KMS-11 (cell line): Measurements from ENCODE around the gene CAMKK2.
"Not testable (repeated sequence)": the region's sequence is repeated elsewhere in the genome, so short reads cannot be mapped to it uniquely, and the experiment has no call there.

ENCODE experiments used
- H2AFZ ChIP-seq: fragments of 200-600 bp; sonication (generic); 2 replicates; pipeline ENCODE4 v1.6.1; 2016; ENCODE audit warnings: antibody characterized with exemption, mixed run types, low read depth
- H3K27ac ChIP-seq: fragments of 200-600 bp; sonication (generic); 2 replicates; pipeline ENCODE4 v1.6.1; 2016; ENCODE audit warnings: mild to moderate bottlenecking, mixed run types
- H3K27me3 ChIP-seq: fragments of 200-600 bp; sonication (generic); 2 replicates; pipeline ENCODE4 v1.6.1; 2017; ENCODE audit warnings: mild to moderate bottlenecking, low read depth, mixed run types, moderate library complexity; ENCODE audit not compliant: insufficient read depth
- H3K36me3 ChIP-seq: fragments of 200-600 bp; sonication (generic); 2 replicates; pipeline ENCODE4 v1.6.1; 2017; ENCODE audit warnings: mild to moderate bottlenecking, mixed run types; ENCODE audit not compliant: insufficient read depth
- H3K4me1 ChIP-seq: fragments of 200-600 bp; sonication (generic); 2 replicates; pipeline ENCODE4 v1.6.1; 2016; ENCODE audit warnings: mild to moderate bottlenecking, low read depth, mixed run types; ENCODE audit not compliant: poor library complexity, severe bottlenecking
- H3K4me2 ChIP-seq: fragments of 200-600 bp; sonication (generic); 2 replicates; pipeline ENCODE4 v1.7.0; 2016; ENCODE audit warnings: mild to moderate bottlenecking, mixed run types
- H3K4me3 ChIP-seq: fragments of 200-600 bp; sonication (generic); IDR thresholded peaks from 2 replicates; pipeline ENCODE4 v1.6.1; 2017; ENCODE audit warnings: low read depth, low read length, mixed read lengths; ENCODE audit not compliant: insufficient read depth
- H3K79me2 ChIP-seq: fragments of 200-600 bp; sonication (generic); 2 replicates; pipeline ENCODE4 v1.6.1; 2016; ENCODE audit warnings: low read depth, mixed run types; ENCODE audit not compliant: insufficient read depth
- H3K9ac ChIP-seq: fragments of 200-600 bp; sonication (generic); 2 replicates; pipeline ENCODE4 v1.6.1; 2016; ENCODE audit warnings: mild to moderate bottlenecking, mixed run types
- H4K20me1 ChIP-seq: fragments of 200-600 bp; sonication (generic); 2 replicates; pipeline ENCODE4 v1.6.1; 2016; ENCODE audit warnings: mild to moderate bottlenecking, mixed run types; ENCODE audit not compliant: insufficient read depth
- TF ChIP-seq, protein P1 (sequence below): fragments of 200-600 bp; sonication (generic); conservative IDR thresholded peaks from 2 replicates; pipeline ENCODE4 v1.6.1; 2017; ENCODE audit warnings: low read depth, mild to moderate bottlenecking, antibody characterized with exemption, low read length, moderate library complexity, mixed read lengths

CAMKK2 gene

GRCh38 chr12:121304306-121304705 is 7.8 kb upstream of the CAMKK2 start:
- no peak overlapping the region for H2AFZ ChIP-seq
- no peak overlapping the region for H3K9ac ChIP-seq
- H3K4me1 ChIP-seq = no peaks in the 10 kb centered on the region
- H3K4me2 ChIP-seq = no peak overlapping the region
- no peak overlapping the region for H3K4me3 ChIP-seq
- TF ChIP-seq, protein P1, sequence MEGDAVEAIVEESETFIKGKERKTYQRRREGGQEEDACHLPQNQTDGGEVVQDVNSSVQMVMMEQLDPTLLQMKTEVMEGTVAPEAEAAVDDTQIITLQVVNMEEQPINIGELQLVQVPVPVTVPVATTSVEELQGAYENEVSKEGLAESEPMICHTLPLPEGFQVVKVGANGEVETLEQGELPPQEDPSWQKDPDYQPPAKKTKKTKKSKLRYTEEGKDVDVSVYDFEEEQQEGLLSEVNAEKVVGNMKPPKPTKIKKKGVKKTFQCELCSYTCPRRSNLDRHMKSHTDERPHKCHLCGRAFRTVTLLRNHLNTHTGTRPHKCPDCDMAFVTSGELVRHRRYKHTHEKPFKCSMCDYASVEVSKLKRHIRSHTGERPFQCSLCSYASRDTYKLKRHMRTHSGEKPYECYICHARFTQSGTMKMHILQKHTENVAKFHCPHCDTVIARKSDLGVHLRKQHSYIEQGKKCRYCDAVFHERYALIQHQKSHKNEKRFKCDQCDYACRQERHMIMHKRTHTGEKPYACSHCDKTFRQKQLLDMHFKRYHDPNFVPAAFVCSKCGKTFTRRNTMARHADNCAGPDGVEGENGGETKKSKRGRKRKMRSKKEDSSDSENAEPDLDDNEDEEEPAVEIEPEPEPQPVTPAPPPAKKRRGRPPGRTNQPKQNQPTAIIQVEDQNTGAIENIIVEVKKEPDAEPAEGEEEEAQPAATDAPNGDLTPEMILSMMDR = no peak
- no peaks in the 10 kb centered on the region for H3K36me3 ChIP-seq
- no peaks in the 10 kb centered on the region for H4K20me1 ChIP-seq
- H3K27me3 ChIP-seq = no peaks in the 10 kb centered on the region
- H3K79me2 ChIP-seq = no peaks in the 10 kb centered on the region
- no peak overlapping the region for H3K27ac ChIP-seq

DNA sequence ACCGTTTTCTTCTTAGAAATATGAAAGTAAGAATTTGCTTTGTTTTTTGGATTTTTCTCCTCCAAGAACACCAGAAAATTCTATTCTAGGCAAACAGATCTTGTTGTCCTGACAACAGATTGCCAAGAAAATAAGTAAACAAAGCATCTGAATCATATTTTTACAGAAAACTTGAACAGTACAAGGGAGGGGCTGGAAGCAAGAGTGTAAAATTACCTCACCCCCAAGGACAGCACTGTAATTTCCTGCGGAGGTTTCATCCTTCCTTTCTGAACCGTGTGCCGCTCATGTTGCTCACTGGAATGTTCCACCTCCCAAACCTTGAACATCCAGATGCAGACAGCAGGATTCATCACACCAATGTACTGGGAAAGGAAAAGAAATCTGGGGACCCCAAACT is 5.4 kb upstream of the CAMKK2 start:
- Histone ChIP-seq H3K36me3 (no peaks in the 10 kb centered on the region), H3K4me2 (no peak overlapping the region), H3K9ac (no peak overlapping the region), H3K4me3 (no peak overlapping the region), H2AFZ (no peak overlapping the region), H4K20me1 (no peaks in the 10 kb centered on the region), H3K79me2 (no peaks in the 10 kb centered on the region), H3K4me1 (no peaks in the 10 kb centered on the region), H3K27ac (no peak overlapping the region), H3K27me3 (no peaks in the 10 kb centered on the region)
- TF ChIP-seq, protein P1 = no peak

DNA sequence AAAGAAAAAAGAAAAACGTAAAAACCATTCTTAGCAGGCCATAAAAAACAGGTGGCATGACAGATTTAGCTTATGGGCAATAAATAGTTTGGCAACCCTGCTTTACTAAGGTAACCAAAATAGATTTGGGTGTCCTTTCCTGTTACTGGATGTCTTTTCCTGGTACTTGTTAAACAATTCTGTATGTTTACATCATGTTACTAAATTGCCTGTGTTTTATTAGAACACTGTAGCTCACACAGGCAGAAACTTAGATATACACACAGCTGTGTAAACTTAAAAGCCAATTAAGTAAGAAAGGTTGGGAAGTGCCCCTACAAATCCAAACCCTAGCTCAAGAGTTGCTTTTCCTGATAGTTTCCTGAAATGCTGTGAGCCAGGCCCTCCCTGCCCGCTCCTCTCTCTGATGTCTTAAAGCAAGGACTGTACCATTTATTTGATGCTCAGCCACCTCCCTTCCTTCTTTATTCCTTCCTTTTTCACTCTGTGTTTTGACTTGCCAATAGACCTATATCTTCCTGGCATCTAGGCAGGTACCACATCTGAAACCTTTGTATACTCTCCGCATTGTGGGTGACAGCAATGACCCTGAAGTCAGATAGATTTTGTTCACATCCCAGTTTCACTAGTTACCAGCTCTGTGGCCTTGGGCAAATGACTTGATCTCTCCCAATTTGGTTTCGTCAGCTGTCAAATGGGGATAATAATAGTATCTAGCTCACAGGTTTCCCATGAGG is 3.7 kb upstream of the CAMKK2 start:
- H3K4me2 ChIP-seq = no peak overlapping the region
- H3K9ac ChIP-seq = no peak overlapping the region
- peaks cover 1% of the 10 kb centered on the region for H3K4me1 ChIP-seq
- H4K20me1 ChIP-seq = no peaks in the 10 kb centered on the region
- TF ChIP-seq, protein P1 = no peak
- H3K79me2 ChIP-seq = peaks cover 10% of the 10 kb centered on the region; the same call in 1 of the 2 replicates
- H2AFZ ChIP-seq = no peak overlapping the region
- no peak overlapping the region for H3K27ac ChIP-seq
- no peaks in the 10 kb centered on the region for H3K27me3 ChIP-seq
- no peaks in the 10 kb centered on the region for H3K36me3 ChIP-seq
- no peak overlapping the region for H3K4me3 ChIP-seq

GRCh38 chr12:121299662-121300061 is 3.2 kb upstream of the CAMKK2 start:
- Histone ChIP-seq H4K20me1 (no peaks in the 10 kb centered on the region), H3K9ac (no peak overlapping the region), H3K27me3 (no peaks in the 10 kb centered on the region), H3K27ac (no peak overlapping the region), H3K4me3 (no peak overlapping the region), H3K4me2 (no peak overlapping the region), H3K79me2 (peaks cover 16% of the 10 kb centered on the region; the same call in 1 of the 2 replicates), H3K36me3 (no peaks in the 10 kb centered on the region), H2AFZ (no peak overlapping the region), H3K4me1 (peaks cover 7% of the 10 kb centered on the region)
- TF ChIP-seq, protein P1 = no peak

DNA sequence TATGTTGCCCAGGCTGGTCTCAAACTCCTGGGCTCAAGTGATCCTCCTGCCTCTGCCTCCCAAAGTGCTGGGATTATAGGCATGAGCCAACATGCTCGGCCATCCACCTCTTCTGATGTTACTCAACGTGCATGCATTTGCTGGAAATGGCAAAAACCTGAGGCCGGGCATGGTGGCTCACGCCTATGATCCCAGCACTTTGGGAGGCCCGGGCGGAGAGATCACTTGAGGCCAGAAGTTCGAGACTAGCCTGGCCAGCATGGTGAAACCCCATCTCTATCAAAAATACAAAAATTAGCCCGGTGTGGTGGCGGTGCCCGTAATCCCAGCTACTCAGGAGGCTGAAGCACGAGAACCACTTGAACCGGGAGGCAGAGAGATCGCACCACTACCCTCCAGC is 1.9 kb upstream of the CAMKK2 start:
- H3K27ac ChIP-seq, H3K36me3 ChIP-seq, H3K4me2 ChIP-seq, H3K9ac ChIP-seq, H3K27me3 ChIP-seq, H3K4me3 ChIP-seq, H2AFZ ChIP-seq, H4K20me1 ChIP-seq: not testable (repeated sequence)
- Histone ChIP-seq H3K4me1 (peaks cover 10% of the 10 kb centered on the region), H3K79me2 (peaks cover 24% of the 10 kb centered on the region; the same call in 1 of the 2 replicates)
